ENCODE results near the gene LSMEM2.
"Not testable (repeated sequence)": the region's sequence is repeated elsewhere in the genome, so short reads cannot be mapped to it uniquely, and the experiment has no call there.

LSMEM2 gene

GRCh38 chr3:50298836-50299637, 20.1 kb downstream of the LSMEM2 start, which contains the start of the genes HYAL3 and NAA80:
Gene HYAL3 (minus strand): TSS chr3:50299405. CDS start chr3:50295602, 3,803 bp downstream.
Gene NAA80 (minus strand): TSS chr3:50299405. CDS start chr3:50297463, 1,942 bp downstream.
- DNase-seq (ENCODE audit: low read depth in 2 of 2) = peak; percentile 98 to 99

- no peak for DNase-seq (ENCODE audit: low read depth in 2 of 2)
Observed at GRCh38 chr3:50299638-50299928, 20.7 kb downstream of the LSMEM2 start.

GRCh38 chr3:50299929-50300680, 21.2 kb downstream of the LSMEM2 start:
- no peak for DNase-seq (ENCODE audit: low read depth in 2 of 2)

- DNase-seq (ENCODE audit: low read depth in 2 of 2) = no peak
Observed at GRCh38 chr3:50300681-50301254, 21.9 kb downstream of the LSMEM2 start.

- DNase-seq (ENCODE audit: low read depth in 2 of 2) = no peak
Observed at GRCh38 chr3:50302095-50303012, 23.5 kb downstream of the LSMEM2 start.

GRCh38 chr3:50303013-50303815, 24.3 kb downstream of the LSMEM2 start, which contains the start of gene HYAL1:
Gene HYAL1 (minus strand): TSS chr3:50303574. CDS start chr3:50302956, 618 bp downstream.
- DNase-seq (ENCODE audit: low read depth in 2 of 2) = no peak

- no peak for DNase-seq (ENCODE audit: low read depth in 2 of 2)
Observed at GRCh38 chr3:50304601-50305000, 25.7 kb downstream of the LSMEM2 start.

GRCh38 chr3:50312041-50312440, 33.2 kb downstream of the LSMEM2 start:
- DNase-seq (ENCODE audit: low read depth in 2 of 2) = not testable (repeated sequence)

GRCh38 chr3:50314342-50314741, 35.5 kb downstream of the LSMEM2 start:
- DNase-seq (ENCODE audit: low read depth in 2 of 2) = no peak

GRCh38 chr3:50314816-50315215, 35.9 kb downstream of the LSMEM2 start:
- DNase-seq (ENCODE audit: low read depth in 2 of 2) = no peak

GRCh38 chr3:50316657-50317242, 37.9 kb downstream of the LSMEM2 start:
- peak; percentile 50 to 58 for DNase-seq (ENCODE audit: low read depth in 2 of 2)

GRCh38 chr3:50317300-50317699, 38.4 kb downstream of the LSMEM2 start:
- no peak for DNase-seq (ENCODE audit: low read depth in 2 of 2)

- no peak for DNase-seq (ENCODE audit: low read depth in 2 of 2)
Observed at GRCh38 chr3:50318163-50318562, 39.3 kb downstream of the LSMEM2 start.

- DNase-seq (ENCODE audit: low read depth in 2 of 2) = no peak
Observed at GRCh38 chr3:50318615-50319014, 39.7 kb downstream of the LSMEM2 start.

GRCh38 chr3:50319181-50319893, 40.5 kb downstream of the LSMEM2 start:
- no peak for DNase-seq (ENCODE audit: low read depth in 2 of 2)

GRCh38 chr3:50319894-50320625, 41.2 kb downstream of the LSMEM2 start:
- DNase-seq (ENCODE audit: low read depth in 2 of 2) = no peak

GRCh38 chr3:50320853-50321335, 42.0 kb downstream of the LSMEM2 start:
- peak; percentile 44 to 58 for DNase-seq (ENCODE audit: low read depth in 2 of 2)

GRCh38 chr3:50321336-50322114, 42.6 kb downstream of the LSMEM2 start:
- peak; percentile 73 to 75 for DNase-seq (ENCODE audit: low read depth in 2 of 2)
